ENCODE data around the gene SRRM4.

SRRM4 gene

DNA sequence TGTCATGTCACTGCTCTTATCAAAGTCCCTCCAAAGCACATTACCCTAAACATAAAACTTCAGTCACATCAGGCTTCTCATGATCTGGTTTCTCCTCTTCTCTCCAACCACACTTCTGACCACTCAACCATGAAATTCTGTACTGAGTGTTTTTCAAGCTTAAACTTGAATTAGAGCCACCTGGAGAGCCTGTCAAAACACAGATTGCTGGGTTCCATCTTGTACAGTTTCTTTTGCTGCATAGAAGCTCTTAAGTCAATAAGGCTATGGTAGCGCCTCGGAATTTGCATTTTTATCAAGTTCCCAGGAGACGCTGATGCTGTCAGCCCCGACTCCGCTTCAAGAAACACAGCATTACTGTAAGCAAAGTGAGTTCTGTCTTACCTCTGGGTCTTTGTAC lies 16.4 kb upstream of the SRRM4 start:
- no peak for DNase-seq (ENCODE audit: low read depth)
- H3K4me3 ChIP-seq (ENCODE audit: low read length), result no peak overlapping the region
- TF ChIP-seq, protein P1, sequence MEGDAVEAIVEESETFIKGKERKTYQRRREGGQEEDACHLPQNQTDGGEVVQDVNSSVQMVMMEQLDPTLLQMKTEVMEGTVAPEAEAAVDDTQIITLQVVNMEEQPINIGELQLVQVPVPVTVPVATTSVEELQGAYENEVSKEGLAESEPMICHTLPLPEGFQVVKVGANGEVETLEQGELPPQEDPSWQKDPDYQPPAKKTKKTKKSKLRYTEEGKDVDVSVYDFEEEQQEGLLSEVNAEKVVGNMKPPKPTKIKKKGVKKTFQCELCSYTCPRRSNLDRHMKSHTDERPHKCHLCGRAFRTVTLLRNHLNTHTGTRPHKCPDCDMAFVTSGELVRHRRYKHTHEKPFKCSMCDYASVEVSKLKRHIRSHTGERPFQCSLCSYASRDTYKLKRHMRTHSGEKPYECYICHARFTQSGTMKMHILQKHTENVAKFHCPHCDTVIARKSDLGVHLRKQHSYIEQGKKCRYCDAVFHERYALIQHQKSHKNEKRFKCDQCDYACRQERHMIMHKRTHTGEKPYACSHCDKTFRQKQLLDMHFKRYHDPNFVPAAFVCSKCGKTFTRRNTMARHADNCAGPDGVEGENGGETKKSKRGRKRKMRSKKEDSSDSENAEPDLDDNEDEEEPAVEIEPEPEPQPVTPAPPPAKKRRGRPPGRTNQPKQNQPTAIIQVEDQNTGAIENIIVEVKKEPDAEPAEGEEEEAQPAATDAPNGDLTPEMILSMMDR (conservative IDR thresholded peaks at IDR 0.05; ENCODE audit: low read length), result no peak

DNA sequence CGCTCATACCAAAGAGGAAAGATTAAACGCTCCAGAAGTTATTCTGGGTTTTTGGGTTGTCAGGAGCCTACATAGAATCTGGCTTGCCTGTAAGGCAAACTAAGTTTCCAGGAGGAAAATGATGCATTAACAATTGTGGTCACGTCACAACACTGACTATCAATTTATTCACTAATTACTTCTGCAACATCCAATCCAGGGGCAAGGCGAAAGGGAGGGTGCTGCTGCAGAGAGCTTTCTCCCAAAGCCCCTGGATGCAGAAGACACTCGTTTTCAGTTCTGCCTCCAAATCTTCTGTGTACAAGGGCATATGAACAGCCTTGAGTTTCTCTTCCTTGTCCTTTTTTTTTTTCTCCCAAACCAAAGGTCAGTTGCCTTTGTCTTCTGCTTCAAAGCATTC lies 10.5 kb upstream of the SRRM4 start:
- TF ChIP-seq, protein P1 (conservative IDR thresholded peaks at IDR 0.05; ENCODE audit: low read length), result no peak
- H3K4me3 ChIP-seq (ENCODE audit: low read length), result no peak overlapping the region
- DNase-seq (ENCODE audit: low read depth), result no peak

DNA sequence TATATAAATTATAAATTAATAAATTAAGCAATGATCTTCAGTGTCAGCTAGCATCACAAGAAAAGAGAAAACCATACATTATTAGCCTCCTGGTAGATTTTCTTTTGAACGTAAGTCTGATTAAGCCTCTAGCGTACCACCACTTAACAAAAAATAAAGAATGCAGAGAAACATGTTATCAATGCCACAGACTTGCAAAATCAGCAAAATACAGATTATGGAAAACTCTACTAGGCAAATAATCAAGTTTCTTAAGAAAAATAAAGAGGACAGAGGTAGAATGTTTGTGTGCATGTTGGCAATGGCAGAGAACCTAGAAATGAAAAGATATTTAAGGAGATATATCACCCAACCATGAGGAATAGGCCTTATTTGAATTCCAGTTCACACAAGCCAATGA lies 8.4 kb upstream of the SRRM4 start:
- no peak overlapping the region for H3K4me3 ChIP-seq (ENCODE audit: low read length)
- TF ChIP-seq, protein P1 (conservative IDR thresholded peaks at IDR 0.05; ENCODE audit: low read length), result no peak
- no peak for DNase-seq (ENCODE audit: low read depth)

DNA sequence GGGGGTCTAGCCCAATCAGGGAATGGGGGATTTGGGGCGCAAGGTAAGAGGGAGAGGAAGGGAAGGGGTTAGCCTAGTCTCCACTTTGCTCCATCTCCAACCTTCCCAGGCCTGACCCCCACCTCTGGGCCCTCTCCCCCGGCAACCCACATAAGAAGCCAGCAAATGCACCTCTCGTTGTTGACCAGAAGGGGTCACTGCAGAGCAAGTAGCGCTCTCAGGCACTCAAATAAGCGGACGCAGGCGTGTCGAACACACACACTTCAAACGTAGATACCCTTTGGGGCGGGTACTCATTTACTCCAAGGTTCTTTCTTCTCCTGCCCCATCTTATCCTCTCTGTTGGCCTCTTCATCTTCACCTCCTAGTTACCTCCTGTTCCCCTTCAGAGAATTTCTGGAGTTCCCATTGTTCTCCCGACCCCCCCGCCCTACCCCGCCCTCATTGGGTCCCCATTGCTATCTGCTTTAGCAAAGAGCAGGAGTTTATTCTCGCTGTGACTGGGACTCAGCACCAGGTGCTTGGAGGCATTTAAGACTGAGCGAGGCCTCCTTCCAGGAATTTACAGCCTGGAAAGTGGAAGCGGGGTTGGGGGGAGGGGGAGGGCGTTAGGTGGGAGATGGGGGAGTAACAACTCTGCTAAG lies 1.5 kb upstream of the SRRM4 start:
- DNase-seq (ENCODE audit: low read depth), result peak; percentile 29
- H3K4me3 ChIP-seq (ENCODE audit: low read length), result no peak overlapping the region

DNA sequence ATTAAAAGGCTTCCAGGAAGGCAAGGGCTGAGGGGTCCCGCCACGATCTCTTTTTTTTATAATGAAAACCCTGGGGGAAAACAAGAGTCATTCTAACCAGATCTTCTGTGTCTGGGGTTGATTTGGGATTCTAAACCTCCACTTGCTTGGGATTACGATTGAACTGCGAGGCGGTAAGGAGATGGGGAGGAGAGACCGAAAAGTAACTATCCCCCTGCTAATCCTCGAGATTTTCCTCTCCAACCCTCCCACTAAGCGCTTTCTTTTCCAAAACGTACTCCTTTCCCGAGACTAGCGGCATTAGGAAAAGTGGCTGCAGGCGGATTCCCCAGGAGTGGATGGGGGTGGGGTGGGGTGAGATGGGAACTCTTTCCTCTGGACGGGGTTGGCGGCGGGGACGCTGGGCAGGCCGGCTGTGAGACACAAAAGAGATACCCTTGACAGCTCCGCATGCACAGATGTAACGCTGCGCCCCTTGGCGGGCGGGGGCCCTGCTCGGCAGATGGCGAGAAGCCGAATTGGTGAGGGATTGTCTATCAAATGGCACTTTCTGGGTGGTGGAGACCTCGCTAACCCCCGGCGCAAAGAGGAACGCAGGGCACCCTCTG lies 830 bp upstream of the SRRM4 start:
- H3K4me3 ChIP-seq (ENCODE audit: low read length), result no peak overlapping the region
- TF ChIP-seq, protein P1 (conservative IDR thresholded peaks at IDR 0.05; ENCODE audit: low read length), result no peak
- no peak for DNase-seq (ENCODE audit: low read depth)

More for the DNA sequence above, 1.5 kb upstream of the SRRM4 start:
- TF ChIP-seq, protein P1 (conservative IDR thresholded peaks at IDR 0.05; ENCODE audit: low read length), result peak; percentile 58

DNA sequence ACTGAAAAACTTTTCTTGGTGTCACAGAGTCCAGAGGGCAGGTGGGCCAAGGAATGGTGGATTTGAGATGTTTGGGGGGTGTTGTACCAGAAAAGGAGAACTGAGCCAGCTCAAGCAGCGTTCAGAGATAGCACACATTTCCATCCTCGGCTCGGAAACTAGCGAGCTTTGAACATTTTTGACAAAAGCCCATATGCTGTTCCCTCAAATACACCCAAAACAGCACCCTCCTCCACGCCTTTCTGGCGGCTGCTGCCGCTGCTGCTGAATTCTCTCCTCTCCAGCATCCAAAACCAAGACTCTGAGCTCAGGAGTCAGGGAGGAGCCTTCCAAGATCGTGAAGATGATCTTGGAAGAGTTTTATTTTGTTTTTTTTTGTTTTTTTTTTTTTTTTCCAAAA lies 961 bp downstream of the SRRM4 start:
- TF ChIP-seq, protein P1 (conservative IDR thresholded peaks at IDR 0.05; ENCODE audit: low read length), result no peak
- no peak overlapping the region for H3K4me3 ChIP-seq (ENCODE audit: low read length)
- no peak for DNase-seq (ENCODE audit: low read depth)

Measured in AG10803 (cell line).